Lower lobe of right lung (tissue), 2 donors: ENCODE data around the gene AJM1. TPM values are rescaled to one million over a fixed set of nuclear protein-coding genes. Genes with fewer than 3 reads are reported as not detected.
"Not testable (repeated sequence)": the region's sequence is repeated elsewhere in the genome, so short reads cannot be mapped to it uniquely, and the experiment has no call there.

Experiments
- ATAC-seq, 2 donors: fragments of 200-7000 bp; cut with Tn5 transposase; one replicate each; pipeline ENCODE4 v1.9.1; 2020 to 2022; ENCODE audit warnings: mild to moderate bottlenecking in 2 of 2, moderate library complexity in 2 of 2
- DNase-seq: peaks from one replicate; pipeline ENCODE4 v3.0.0-alpha.2; 2020
- H3K27ac ChIP-seq: fragments of 200-600 bp; one replicate; pipeline ENCODE4 v1.8.0; 2022
- H3K27me3 ChIP-seq: fragments of 200-600 bp; one replicate; pipeline ENCODE4 v1.8.0; 2022; ENCODE audit warnings: low read depth
- H3K36me3 ChIP-seq: fragments of 200-600 bp; one replicate; pipeline ENCODE4 v1.8.0; 2022; ENCODE audit warnings: mild to moderate bottlenecking
- H3K4me1 ChIP-seq: fragments of 200-600 bp; one replicate; pipeline ENCODE4 v1.8.0; 2022
- H3K4me3 ChIP-seq: fragments of 200-600 bp; one replicate; pipeline ENCODE4 v1.8.0; 2022; ENCODE audit warnings: mild to moderate bottlenecking
- H3K9me3 ChIP-seq: fragments of 200-600 bp; one replicate; pipeline ENCODE4 v1.8.0; 2022
- intact Hi-C: fragments of 100-400 bp; cut with DNase I; formaldehyde crosslinking; loops from one replicate; pipeline ENCODE4 v1.11.0; 2022
- long read RNA-seq: library from polyadenylated mRNA; unstranded; transcript quantifications from one replicate; pipeline ENCODE4 v2.0.0, GENCODE V29; 2021
- total RNA-seq: library from RNA; stranded (reverse); fragmentation: NEBNext Ultra II Directional; extraction: Animal tissue kit (Norgen Biotek cat#: 25700); gene quantifications from one replicate; pipeline ENCODE4 v1.2.1, GENCODE V29; 2021
- TF ChIP-seq, protein P1 (sequence below): fragments of 200-600 bp; IDR thresholded peaks from one replicate; pipeline ENCODE4 v1.8.0; 2022; ENCODE audit warnings: antibody characterized with exemption, mild to moderate bottlenecking
- donor health status: DM: no; HTN: yes; CAD: no; lungs with severe emphysema.

The AJM1 gene
- total RNA-seq: 3.5 TPM
- long read RNA-seq, full-length matches to known transcripts: 3 of 3 reads
- long read RNA-seq, partial matches to known transcripts: 0 of 3 reads
- long read RNA-seq, other reads (novel, unspliced or antisense): 0 of 3 reads

DNA sequence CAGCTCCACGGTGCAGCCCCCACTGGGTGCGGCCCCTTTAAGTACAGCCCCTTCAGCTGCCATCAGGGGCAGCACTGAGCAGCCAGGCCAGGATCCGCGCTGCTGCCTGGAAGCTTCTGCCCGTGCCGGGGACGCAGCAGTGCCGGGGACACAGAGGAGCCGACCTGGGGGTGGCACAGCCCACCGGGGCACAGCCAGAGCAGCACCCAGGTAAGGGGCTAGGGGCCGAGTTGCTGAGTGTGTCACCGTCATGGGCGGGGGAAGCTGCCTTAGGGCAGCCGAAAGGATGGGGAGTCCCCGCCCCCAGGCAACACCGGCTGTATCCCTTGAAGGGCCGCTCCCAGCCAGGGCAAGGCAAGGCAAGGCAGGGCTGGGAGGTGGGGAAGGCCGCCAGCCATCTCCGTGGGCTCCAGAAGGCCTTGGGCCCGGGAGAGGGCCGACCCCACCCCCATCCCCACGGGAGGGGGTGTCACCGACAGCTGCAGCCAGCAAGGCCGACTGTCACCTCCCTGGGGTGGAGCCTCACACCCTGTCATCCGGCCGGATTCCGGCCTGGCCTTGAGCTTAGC is at the start of gene AJM1:
Gene AJM1, plus strand, starts transcription at position 99 of the 569 bp plus-strand sequence. CDS start 1,937 bp downstream, outside the sequence.
- peaks cover 33% of the 10 kb centered on the region for H3K27me3 ChIP-seq
- H3K4me3 ChIP-seq: peak within 1 kb of the TSS; percentile 56
- peaks cover 32% of the 10 kb centered on the region for H3K36me3 ChIP-seq
- ATAC-seq (peak; percentile 84), DNase-seq (peak; percentile 82)
- H3K4me1 ChIP-seq: peaks cover 38% of the 10 kb centered on the region
- TF ChIP-seq, protein P1, sequence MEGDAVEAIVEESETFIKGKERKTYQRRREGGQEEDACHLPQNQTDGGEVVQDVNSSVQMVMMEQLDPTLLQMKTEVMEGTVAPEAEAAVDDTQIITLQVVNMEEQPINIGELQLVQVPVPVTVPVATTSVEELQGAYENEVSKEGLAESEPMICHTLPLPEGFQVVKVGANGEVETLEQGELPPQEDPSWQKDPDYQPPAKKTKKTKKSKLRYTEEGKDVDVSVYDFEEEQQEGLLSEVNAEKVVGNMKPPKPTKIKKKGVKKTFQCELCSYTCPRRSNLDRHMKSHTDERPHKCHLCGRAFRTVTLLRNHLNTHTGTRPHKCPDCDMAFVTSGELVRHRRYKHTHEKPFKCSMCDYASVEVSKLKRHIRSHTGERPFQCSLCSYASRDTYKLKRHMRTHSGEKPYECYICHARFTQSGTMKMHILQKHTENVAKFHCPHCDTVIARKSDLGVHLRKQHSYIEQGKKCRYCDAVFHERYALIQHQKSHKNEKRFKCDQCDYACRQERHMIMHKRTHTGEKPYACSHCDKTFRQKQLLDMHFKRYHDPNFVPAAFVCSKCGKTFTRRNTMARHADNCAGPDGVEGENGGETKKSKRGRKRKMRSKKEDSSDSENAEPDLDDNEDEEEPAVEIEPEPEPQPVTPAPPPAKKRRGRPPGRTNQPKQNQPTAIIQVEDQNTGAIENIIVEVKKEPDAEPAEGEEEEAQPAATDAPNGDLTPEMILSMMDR: peak; percentile 89
- H3K27ac ChIP-seq, intact Hi-C loops, H3K9me3 ChIP-seq: not testable (repeated sequence)

- ATAC-seq: no peak
- peaks cover 28% of the 10 kb centered on the region for H3K4me1 ChIP-seq
These were observed 49.0 kb upstream of the AJM1 start for GRCh38 chr9:136793086-136793946.

DNA sequence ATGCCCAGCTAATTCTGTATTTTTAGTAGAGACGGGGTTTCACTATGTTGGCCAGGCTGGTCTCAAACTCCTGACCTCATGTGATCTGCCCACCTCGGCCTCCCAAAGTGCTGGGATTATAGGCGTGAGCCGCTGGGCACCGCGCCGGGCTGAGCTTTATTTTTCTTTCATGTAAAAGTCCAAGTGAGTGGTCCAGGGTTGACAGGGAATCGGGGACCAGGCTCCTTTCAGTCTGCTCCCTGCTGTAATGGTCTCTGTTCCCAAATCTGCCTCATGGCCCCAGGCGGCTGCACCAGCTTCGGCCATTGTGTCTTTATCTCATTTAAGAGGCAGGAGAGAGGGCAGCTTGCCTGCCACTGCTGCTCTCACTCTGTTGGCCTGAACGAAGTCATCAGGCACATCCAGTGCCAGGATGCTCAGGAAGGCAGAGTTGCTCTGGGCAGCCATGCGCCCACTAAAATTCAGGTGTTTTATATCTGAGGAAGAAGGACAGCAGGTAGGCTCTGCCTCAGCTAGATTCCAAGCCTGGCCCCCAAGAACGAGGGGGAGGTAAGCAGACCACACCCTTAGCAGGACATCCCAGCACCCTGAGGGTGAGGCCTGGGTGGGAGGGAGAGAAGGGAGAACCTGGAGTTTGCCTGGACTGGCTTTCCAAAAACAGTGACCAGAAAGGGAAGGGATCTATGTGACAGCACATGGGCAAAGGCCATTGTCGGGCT is 47.8 kb upstream of the AJM1 start:
- ATAC-seq (no peak), DNase-seq (no peak)
- Histone ChIP-seq H3K27me3 (peaks cover 21% of the 10 kb centered on the region), H3K36me3 (peaks cover 12% of the 10 kb centered on the region), H3K4me1 (peaks cover 37% of the 10 kb centered on the region), H3K9me3 (no peaks in the 10 kb centered on the region), H3K4me3 (no peak overlapping the region), H3K27ac (no peak overlapping the region)
- intact Hi-C loops: no loop called here
- TF ChIP-seq, protein P1: no peak

More at GRCh38 chr9:136793086-136793946, 49.0 kb upstream of the AJM1 start:
- Histone ChIP-seq H3K27ac (no peak overlapping the region), H3K9me3 (no peaks in the 10 kb centered on the region), H3K4me3 (no peak overlapping the region), H3K36me3 (peaks cover 12% of the 10 kb centered on the region), H3K27me3 (peaks cover 10% of the 10 kb centered on the region)
- intact Hi-C loops: no loop called here
- DNase-seq: no peak
- TF ChIP-seq, protein P1: no peak

DNA sequence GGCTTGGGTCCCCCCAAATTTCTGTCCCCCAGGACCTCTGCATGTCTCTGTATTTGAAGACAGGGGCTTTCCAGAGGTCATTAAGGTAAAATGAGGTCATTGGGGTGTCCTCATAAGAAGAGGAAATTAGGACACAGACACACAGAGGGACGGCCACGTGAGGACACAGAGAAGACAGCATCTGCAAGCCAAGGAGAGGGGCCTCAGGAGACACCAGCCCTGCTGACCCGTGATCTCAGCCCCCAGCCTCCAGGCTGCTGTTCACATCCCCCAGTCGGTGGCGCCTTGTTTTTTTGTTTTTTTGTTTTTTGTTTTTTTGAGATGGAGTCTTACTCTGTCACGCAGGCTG is 47.3 kb upstream of the AJM1 start:
- H3K4me1 ChIP-seq: peaks cover 41% of the 10 kb centered on the region
- DNase-seq (no peak), ATAC-seq (no peak)
- no peak overlapping the region for H3K27ac ChIP-seq
- H3K9me3 ChIP-seq: no peaks in the 10 kb centered on the region
- peaks cover 26% of the 10 kb centered on the region for H3K27me3 ChIP-seq
- peaks cover 12% of the 10 kb centered on the region for H3K36me3 ChIP-seq
- TF ChIP-seq, protein P1: no peak
- no peak overlapping the region for H3K4me3 ChIP-seq
- intact Hi-C loops: no loop called here

DNA sequence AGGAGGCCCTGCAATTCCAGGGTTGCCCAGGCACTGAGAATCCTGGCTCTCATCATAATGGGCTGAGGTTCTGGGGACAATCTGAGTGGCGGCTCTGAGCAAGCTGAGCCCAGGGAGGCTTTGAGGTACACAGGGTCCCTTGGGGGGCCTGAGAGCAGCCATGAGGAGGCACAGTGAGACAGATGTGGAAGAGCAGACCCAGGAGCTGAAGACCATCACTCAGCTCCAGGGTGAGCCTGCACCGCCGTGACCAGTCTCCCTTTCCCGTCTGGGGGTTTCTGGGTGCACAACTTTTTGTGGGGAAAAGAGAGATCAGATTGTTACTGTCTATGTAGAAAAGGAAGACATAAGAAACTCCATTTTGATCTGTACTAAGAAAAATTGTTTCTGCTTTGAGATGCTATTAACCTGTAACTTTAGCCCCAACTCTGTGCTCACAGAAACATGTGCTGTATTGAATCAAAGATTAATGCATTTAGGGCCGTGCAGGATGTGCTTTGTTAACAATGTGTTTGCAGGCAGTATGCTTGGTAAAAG is 46.0 kb upstream of the AJM1 start, which contains the start of gene CCDC183:
Gene CCDC183, plus strand, starts transcription at position 101 of the 537 bp plus-strand sequence. Its CDS starts 60 bp downstream, at position 161.
- ATAC-seq: no peak
- no peaks in the 10 kb centered on the region for H3K9me3 ChIP-seq
- H3K4me1 ChIP-seq: peaks cover 47% of the 10 kb centered on the region
- H3K4me3 ChIP-seq: no peak within 1 kb of the TSS
- H3K27ac ChIP-seq: no peak within 1 kb of the TSS
- TF ChIP-seq, protein P1: no peak
- intact Hi-C loops: no loop called here
- DNase-seq: no peak
- peaks cover 12% of the 10 kb centered on the region for H3K36me3 ChIP-seq
- H3K27me3 ChIP-seq: peaks cover 40% of the 10 kb centered on the region

DNA sequence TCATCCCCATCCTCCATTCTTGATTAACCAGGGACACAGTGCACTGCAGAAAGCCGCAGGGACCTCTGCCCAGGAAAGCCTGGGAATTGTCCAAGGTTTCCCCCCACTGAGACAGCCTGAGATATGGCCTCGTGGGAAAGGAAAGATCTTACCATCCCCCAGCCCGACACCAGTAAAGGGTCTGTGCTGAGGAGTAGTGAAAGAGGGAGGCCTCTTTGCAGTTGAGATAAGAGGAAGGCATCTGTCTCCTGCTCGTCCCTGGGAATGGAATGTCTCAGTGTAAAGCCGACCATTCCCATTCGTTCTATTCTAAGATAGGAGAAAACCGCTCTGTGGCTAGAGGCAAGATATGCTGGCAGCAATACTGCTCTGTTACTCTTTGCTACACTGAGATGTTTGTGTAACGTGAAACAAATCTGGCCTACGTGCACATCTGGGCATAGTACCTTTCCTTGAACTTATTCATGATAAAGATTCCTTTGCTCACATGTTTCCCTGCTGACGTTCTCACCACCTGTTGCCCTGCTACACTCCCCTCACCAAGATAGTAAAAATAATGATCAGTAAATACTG is 45.4 kb upstream of the AJM1 start:
- H3K27me3 ChIP-seq: peaks cover 44% of the 10 kb centered on the region
- intact Hi-C loops, DNase-seq, ATAC-seq, H3K9me3 ChIP-seq, H3K4me3 ChIP-seq, H3K27ac ChIP-seq: not testable (repeated sequence)
- H3K4me1 ChIP-seq: peaks cover 48% of the 10 kb centered on the region
- peaks cover 12% of the 10 kb centered on the region for H3K36me3 ChIP-seq
